ENCODE results near the gene PKNOX2.

The PKNOX2 gene

DNA sequence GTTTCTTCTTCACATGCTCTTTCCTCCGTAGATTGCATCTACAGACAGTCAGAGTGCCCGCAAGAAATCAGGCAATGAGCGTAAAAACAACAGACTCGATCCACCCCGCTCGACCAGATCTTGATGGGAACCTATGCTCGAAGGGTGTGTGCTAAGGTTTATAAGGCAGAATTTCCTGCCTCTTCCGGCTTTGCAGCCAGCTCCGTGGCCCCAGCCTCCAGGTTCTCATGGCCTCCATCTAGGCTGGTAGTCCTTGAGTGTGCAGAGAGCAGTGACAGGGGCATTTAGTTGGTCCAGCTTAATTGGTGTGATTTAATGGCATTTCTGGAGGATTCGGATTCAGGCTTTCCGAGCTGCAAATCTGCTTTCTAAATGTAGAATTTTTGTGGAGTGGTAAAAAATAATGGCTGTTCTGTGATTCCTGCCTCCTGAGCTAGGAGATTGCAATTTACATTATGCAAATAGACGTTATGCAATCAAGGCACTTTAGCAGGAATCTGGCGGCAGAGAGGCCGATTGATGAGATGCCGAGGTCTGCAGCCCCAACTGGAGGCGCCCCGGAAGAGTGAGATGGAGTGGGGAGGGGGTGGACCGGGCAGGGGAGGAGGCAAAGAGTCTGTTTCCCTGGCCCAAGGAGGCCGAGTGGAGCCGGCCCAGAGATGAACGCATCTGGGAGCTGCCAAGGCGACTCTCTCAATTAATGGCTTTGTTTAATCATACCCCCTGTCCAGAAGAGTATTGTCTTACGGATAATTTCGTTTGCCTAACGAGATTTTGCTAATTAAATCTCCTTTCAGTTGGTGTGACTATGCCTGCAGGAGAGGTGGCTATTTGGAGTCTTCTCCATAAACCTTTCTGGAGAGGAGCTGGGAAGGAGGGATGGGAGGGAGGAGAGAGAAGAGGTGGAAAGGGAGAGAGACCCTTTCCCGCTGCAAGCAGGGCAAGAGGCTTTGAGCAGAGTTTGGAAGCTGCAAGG is 75.3 kb downstream of the PKNOX2 start:
- no peak for FAIRE-seq

- no peak for FAIRE-seq
Measured at GRCh38 chr11:125241104-125241503, 76.6 kb downstream of the PKNOX2 start.

GRCh38 chr11:125242141-125242775 is 77.7 kb downstream of the PKNOX2 start:
- FAIRE-seq: no peak

- FAIRE-seq: no peak
Measured at GRCh38 chr11:125244166-125244565, 79.6 kb downstream of the PKNOX2 start.

- FAIRE-seq: no peak
Measured at GRCh38 chr11:125245299-125245698, 80.7 kb downstream of the PKNOX2 start.

DNA sequence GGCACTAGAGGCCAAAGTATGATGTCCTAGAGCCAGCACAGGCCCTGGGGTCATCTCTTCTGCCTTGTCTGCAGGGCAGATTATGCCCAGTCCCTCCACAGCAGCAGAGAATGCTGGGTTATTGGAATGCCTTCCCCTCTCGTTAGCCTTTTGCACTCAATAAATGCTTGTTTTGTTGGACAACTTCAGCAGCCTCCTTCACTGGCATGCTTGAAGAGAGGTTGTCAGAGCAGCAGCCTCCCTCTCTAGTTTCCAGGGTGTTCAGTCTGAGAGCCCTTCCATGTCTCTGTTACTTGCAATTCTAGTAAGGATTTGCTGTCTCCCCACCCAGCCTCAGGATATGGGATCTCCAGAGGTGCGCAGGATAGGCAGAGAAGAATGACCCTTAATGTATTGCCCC is 82.9 kb downstream of the PKNOX2 start:
- FAIRE-seq: no peak

GRCh38 chr11:125250318-125251213 is 86.0 kb downstream of the PKNOX2 start:
- FAIRE-seq: no peak

DNA sequence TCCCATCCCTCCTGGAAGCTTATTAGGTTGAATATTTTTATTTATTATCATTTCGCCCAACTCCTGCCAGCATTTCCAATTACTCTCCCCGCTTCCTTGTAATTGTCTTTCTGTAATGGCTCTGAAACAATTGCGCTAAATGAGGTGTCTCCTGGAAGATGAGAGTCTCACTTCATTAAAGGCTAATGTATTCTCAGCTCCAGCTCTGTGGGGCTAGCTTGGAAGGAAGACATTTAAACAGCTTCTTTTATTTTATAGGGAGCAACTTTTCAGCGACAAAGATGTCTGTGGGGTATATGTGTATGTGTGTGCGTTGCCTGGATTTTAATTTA is 86.6 kb downstream of the PKNOX2 start:
- FAIRE-seq: no peak

- no peak for FAIRE-seq
Measured at GRCh38 chr11:125251956-125252355, 87.4 kb downstream of the PKNOX2 start.

GRCh38 chr11:125253289-125253688 is 88.7 kb downstream of the PKNOX2 start:
- FAIRE-seq: no peak

GRCh38 chr11:125253795-125254525 is 89.4 kb downstream of the PKNOX2 start:
- no peak for FAIRE-seq

- FAIRE-seq: no peak
Measured at GRCh38 chr11:125256541-125257189, 92.1 kb downstream of the PKNOX2 start.

- no peak for FAIRE-seq
Measured at GRCh38 chr11:125257190-125257579, 92.6 kb downstream of the PKNOX2 start.

DNA sequence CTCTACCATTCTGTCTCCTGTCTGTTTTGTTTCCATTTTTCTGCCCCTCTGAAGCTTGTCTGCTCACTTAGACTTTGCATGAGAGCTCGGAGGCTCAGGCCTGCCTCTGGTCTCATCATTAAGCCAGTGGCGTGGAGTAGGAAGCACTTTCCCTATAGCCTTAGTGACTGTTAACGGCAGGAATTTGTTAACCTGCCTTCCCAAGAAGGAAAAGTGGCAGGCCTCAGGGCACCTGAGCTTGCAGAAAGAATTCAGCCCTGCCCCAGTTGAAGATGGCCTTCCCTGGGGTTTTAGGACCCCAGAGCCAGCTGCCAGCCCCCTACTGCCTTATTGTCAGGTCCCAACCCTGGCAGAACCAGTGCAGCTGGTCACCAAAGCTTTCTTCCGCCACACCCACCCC is 93.2 kb downstream of the PKNOX2 start:
- FAIRE-seq: no peak

GRCh38 chr11:125258291-125259032 is 93.9 kb downstream of the PKNOX2 start:
- FAIRE-seq: no peak

GRCh38 chr11:125261588-125261987 is 97.0 kb downstream of the PKNOX2 start:
- FAIRE-seq: no peak

DNA sequence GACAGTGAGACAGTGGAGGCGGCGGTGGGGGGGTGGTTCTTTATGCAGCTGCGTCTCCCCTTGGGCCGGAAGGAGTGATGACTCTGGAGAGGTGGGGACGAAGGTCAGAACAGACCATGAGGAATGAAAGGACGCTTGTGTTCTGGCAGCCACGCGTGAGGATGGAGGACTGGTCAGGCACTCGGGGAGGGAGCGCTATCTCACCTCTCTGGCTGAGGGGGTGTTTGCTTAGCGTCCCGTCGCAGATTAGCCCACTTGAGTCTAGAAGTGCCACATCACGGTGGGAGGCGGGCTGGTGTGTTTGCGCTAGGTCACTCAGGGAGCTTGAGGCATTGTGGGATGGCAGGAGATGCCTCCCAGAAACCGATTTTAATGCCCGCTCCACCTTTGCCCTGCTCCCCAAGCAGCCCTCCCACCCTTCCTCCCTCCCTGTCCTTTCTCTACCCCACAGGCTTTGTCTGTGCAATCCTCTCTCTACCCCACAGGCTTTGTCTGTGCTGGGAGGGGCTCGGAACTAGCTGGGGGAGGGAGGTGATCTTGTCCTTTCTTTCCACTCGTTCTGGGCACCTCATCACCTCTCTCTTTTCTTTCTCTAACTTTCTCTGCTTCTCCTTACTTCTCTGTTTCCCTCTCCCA is 97.8 kb downstream of the PKNOX2 start:
- FAIRE-seq: no peak

DNA sequence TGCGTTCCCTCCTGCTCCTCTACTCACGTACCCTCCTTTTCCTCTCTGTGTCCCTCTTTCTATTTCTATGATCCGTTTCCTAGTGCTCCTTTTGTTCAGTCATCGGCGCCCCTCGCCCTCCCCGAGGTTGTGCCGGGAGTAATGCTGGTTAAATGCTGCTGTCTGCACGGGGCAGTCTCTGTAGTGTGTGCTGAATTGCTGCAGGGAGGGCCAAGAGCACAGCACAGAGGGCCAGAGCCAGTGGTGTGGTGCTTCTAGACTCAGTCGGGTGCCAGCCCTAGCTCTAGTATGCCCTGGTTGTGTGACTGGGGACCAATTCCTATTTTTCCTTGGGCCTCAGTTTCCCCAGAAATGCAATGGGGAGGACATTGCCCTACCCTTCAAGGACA is 98.3 kb downstream of the PKNOX2 start:
- FAIRE-seq: no peak

- FAIRE-seq: no peak
Measured at GRCh38 chr11:125263268-125263790, 98.8 kb downstream of the PKNOX2 start.
